Central memory CD8-positive, alpha-beta T cell (primary cell): Measurements from ENCODE around the gene FUT4.
"Not testable (repeated sequence)": the region's sequence is repeated elsewhere in the genome, so short reads cannot be mapped to it uniquely, and the experiment has no call there.

ENCODE experiments used
- ATAC-seq: fragments of 150-1000 bp; cut with Tn5 transposase; replicated peaks from 2 replicates; pipeline ENCODE4 v1.10.0; 2022; ENCODE audit warnings: mild to moderate bottlenecking, moderate FRiP score, moderate number of reproducible peaks; ENCODE audit not compliant: poor library complexity, severe bottlenecking; ENCODE audit errors: extremely low read depth
- DNase-seq, 2 donors: peaks; one replicate each; pipeline ENCODE4 v3.0.0; 2021; ENCODE audit warnings: low spot score in 2 of 2
- H3K27ac Mint-ChIP-seq: one replicate; pipeline ENCODE4 v1.8.0; 2022; ENCODE audit warnings: low read depth, mild to moderate bottlenecking, moderate library complexity, mixed read lengths
- H3K27me3 Mint-ChIP-seq: one replicate; pipeline ENCODE4 v1.8.0; 2022; ENCODE audit warnings: mixed read lengths
- H3K36me3 Mint-ChIP-seq: one replicate; pipeline ENCODE4 v1.8.0; 2022; ENCODE audit warnings: mild to moderate bottlenecking, moderate library complexity, mixed read lengths; ENCODE audit not compliant: insufficient read depth
- H3K4me1 Mint-ChIP-seq: one replicate; pipeline ENCODE4 v1.8.0; 2022; ENCODE audit warnings: mixed read lengths
- H3K4me3 Mint-ChIP-seq: one replicate; pipeline ENCODE4 v1.8.0; 2022; ENCODE audit warnings: mild to moderate bottlenecking, moderate library complexity, mixed read lengths
- H3K9me3 Mint-ChIP-seq: one replicate; pipeline ENCODE4 v1.8.0; 2022; ENCODE audit warnings: mixed read lengths

FUT4 gene

GRCh38 chr11:94559361-94559760, 15.6 kb downstream of the FUT4 start:
- H3K9me3 Mint-ChIP-seq = no peaks in the 10 kb centered on the region

GRCh38 chr11:94560834-94561233, 17.1 kb downstream of the FUT4 start:
- Mint-ChIP-seq H3K4me3 (no peak overlapping the region), H3K4me1 (peaks cover 8% of the 10 kb centered on the region), H3K27me3 (no peaks in the 10 kb centered on the region), H3K27ac (no peak overlapping the region), H3K9me3 (no peaks in the 10 kb centered on the region), H3K36me3 (no peaks in the 10 kb centered on the region)
- no peak for DNase-seq
- no peak for ATAC-seq

More at GRCh38 chr11:94559361-94559760, 15.6 kb downstream of the FUT4 start:
- Mint-ChIP-seq H3K27me3 (no peaks in the 10 kb centered on the region), H3K27ac (no peak overlapping the region), H3K4me1 (peaks cover 8% of the 10 kb centered on the region), H3K36me3 (no peaks in the 10 kb centered on the region), H3K4me3 (no peak overlapping the region)
- DNase-seq (no peak), ATAC-seq (no peak)

- no peak for ATAC-seq
- H3K27me3 Mint-ChIP-seq = no peaks in the 10 kb centered on the region
- H3K4me1 Mint-ChIP-seq = no peaks in the 10 kb centered on the region
- H3K9me3 Mint-ChIP-seq = no peaks in the 10 kb centered on the region
- H3K27ac Mint-ChIP-seq = no peak overlapping the region
- no peak overlapping the region for H3K4me3 Mint-ChIP-seq
- no peaks in the 10 kb centered on the region for H3K36me3 Mint-ChIP-seq
- DNase-seq = no peak
Measured at GRCh38 chr11:94563176-94563847, 19.6 kb downstream of the FUT4 start.

GRCh38 chr11:94563848-94564467, 20.2 kb downstream of the FUT4 start:
- DNase-seq = no peak
- no peak overlapping the region for H3K4me3 Mint-ChIP-seq
- ATAC-seq = no peak
- no peaks in the 10 kb centered on the region for H3K4me1 Mint-ChIP-seq
- no peaks in the 10 kb centered on the region for H3K27me3 Mint-ChIP-seq
- H3K36me3 Mint-ChIP-seq = no peaks in the 10 kb centered on the region
- no peak overlapping the region for H3K27ac Mint-ChIP-seq
- no peaks in the 10 kb centered on the region for H3K9me3 Mint-ChIP-seq

- Mint-ChIP-seq H3K27me3 (no peaks in the 10 kb centered on the region), H3K27ac (no peak within 1 kb of the TSS), H3K9me3 (no peaks in the 10 kb centered on the region), H3K36me3 (no peaks in the 10 kb centered on the region), H3K4me1 (no peaks in the 10 kb centered on the region), H3K4me3 (no peak within 1 kb of the TSS)
- DNase-seq = no peak
- no peak for ATAC-seq
Measured at GRCh38 chr11:94567181-94567670, 23.5 kb downstream of the FUT4 start, which contains the start of gene PIWIL4. PIWIL4 (plus strand) TSS chr11:94567368; CDS start chr11:94567519, 151 bp downstream.

- H3K4me1 Mint-ChIP-seq = no peaks in the 10 kb centered on the region
- H3K9me3 Mint-ChIP-seq = no peaks in the 10 kb centered on the region
- ATAC-seq (no peak), DNase-seq (no peak)
- H3K4me3 Mint-ChIP-seq = no peak overlapping the region
- no peaks in the 10 kb centered on the region for H3K36me3 Mint-ChIP-seq
- no peak overlapping the region for H3K27ac Mint-ChIP-seq
- H3K27me3 Mint-ChIP-seq = no peaks in the 10 kb centered on the region
Measured at GRCh38 chr11:94568200-94568599, 24.5 kb downstream of the FUT4 start.

- no peak overlapping the region for H3K4me3 Mint-ChIP-seq
- no peak for ATAC-seq
- H3K4me1 Mint-ChIP-seq = no peaks in the 10 kb centered on the region
Measured at GRCh38 chr11:94568717-94569116, 25.0 kb downstream of the FUT4 start.

GRCh38 chr11:94572975-94573374, 29.3 kb downstream of the FUT4 start:
- ATAC-seq, H3K27ac Mint-ChIP-seq, DNase-seq: not testable (repeated sequence)

More at GRCh38 chr11:94568717-94569116, 25.0 kb downstream of the FUT4 start:
- H3K27me3 Mint-ChIP-seq = no peaks in the 10 kb centered on the region
- DNase-seq = no peak
- no peaks in the 10 kb centered on the region for H3K9me3 Mint-ChIP-seq
- H3K36me3 Mint-ChIP-seq = no peaks in the 10 kb centered on the region
- H3K27ac Mint-ChIP-seq = no peak overlapping the region

GRCh38 chr11:94574193-94574961, 30.7 kb downstream of the FUT4 start:
- H3K9me3 Mint-ChIP-seq = no peaks in the 10 kb centered on the region
- H3K4me1 Mint-ChIP-seq = no peaks in the 10 kb centered on the region
- H3K4me3 Mint-ChIP-seq = no peak overlapping the region
- H3K27ac Mint-ChIP-seq = no peak overlapping the region
- H3K36me3 Mint-ChIP-seq = no peaks in the 10 kb centered on the region
- no peak for ATAC-seq
- H3K27me3 Mint-ChIP-seq = no peaks in the 10 kb centered on the region
- DNase-seq = no peak

More at GRCh38 chr11:94572975-94573374, 29.3 kb downstream of the FUT4 start:
- not testable (repeated sequence) for H3K4me3 Mint-ChIP-seq, H3K27me3 Mint-ChIP-seq, H3K36me3 Mint-ChIP-seq, H3K9me3 Mint-ChIP-seq, H3K4me1 Mint-ChIP-seq

- Mint-ChIP-seq H3K4me1 (no peaks in the 10 kb centered on the region), H3K27me3 (no peaks in the 10 kb centered on the region), H3K36me3 (no peaks in the 10 kb centered on the region), H3K9me3 (no peaks in the 10 kb centered on the region), H3K4me3 (no peak overlapping the region), H3K27ac (no peak overlapping the region)
- DNase-seq (no peak), ATAC-seq (no peak)
Measured at GRCh38 chr11:94576306-94576705, 32.6 kb downstream of the FUT4 start.

GRCh38 chr11:94577841-94578240, 34.1 kb downstream of the FUT4 start:
- Mint-ChIP-seq H3K27ac (no peak overlapping the region), H3K9me3 (no peaks in the 10 kb centered on the region), H3K4me3 (no peak overlapping the region), H3K27me3 (no peaks in the 10 kb centered on the region), H3K4me1 (no peaks in the 10 kb centered on the region), H3K36me3 (no peaks in the 10 kb centered on the region)
- DNase-seq (no peak), ATAC-seq (no peak)

GRCh38 chr11:94581926-94582325, 38.2 kb downstream of the FUT4 start:
- H3K4me3 Mint-ChIP-seq = no peak overlapping the region
- no peaks in the 10 kb centered on the region for H3K27me3 Mint-ChIP-seq
- ATAC-seq = no peak
- no peaks in the 10 kb centered on the region for H3K9me3 Mint-ChIP-seq
- H3K27ac Mint-ChIP-seq = no peak overlapping the region
- H3K4me1 Mint-ChIP-seq = no peaks in the 10 kb centered on the region
- no peak for DNase-seq
- no peaks in the 10 kb centered on the region for H3K36me3 Mint-ChIP-seq
